ENCODE measurements around the gene DUSP11.
"Not testable (repeated sequence)": the region's sequence is repeated elsewhere in the genome, so short reads cannot be mapped to it uniquely, and the experiment has no call there.

The DUSP11 gene

GRCh38 chr2:73736855-73737779, 42.8 kb downstream of the DUSP11 start, which contains the start of gene TPRKB:
TPRKB (minus strand) TSS chr2:73737345; CDS start chr2:73734569, 2,776 bp downstream.
- Histone ChIP-seq H3K4me3 (ENCODE audit: low read length) (peak within 1 kb of the TSS; percentile 86), H3K36me3 (ENCODE audit: insufficient read depth, low read length) (peaks cover 19% of the 10 kb centered on the region), H3K4me1 (ENCODE audit: control insufficient read depth, insufficient read depth, low read length) (peaks cover 13% of the 10 kb centered on the region), H3K4me2 (ENCODE audit: low read length) (peak within 1 kb of the TSS; percentile 92), H3K9me3 (replicated peaks; ENCODE audit: low read length) (no peaks in the 10 kb centered on the region), H3K27me3 (ENCODE audit: control insufficient read depth, insufficient read depth, low read length) (no peaks in the 10 kb centered on the region), H3K9ac (ENCODE audit: low read depth, low read length) (peak within 1 kb of the TSS; percentile 85)

DNA sequence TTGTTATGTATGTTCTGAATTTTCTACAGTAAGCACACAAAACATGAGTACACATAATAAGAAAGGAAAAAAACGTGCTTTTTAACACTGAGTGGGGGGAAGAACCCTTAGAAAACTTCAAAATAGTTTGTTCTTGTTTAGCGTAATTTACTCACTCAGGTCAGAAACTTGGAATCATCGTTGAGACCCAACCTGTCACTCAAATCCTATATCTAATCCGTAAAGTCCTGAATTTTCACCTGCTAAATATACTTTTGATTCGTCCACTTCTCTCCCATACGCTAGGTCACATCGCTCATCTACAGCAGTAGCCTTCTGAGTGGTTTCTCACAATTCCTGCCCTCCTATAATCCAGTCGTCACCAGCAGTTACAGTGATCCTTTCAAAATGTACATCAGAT, 43.5 kb downstream of the DUSP11 start:
- peak overlapping the region; percentile 85 for H3K9ac ChIP-seq (ENCODE audit: low read depth, low read length)
- H3K4me1 ChIP-seq (ENCODE audit: control insufficient read depth, insufficient read depth, low read length), result peaks cover 13% of the 10 kb centered on the region
- H3K4me3 ChIP-seq (ENCODE audit: low read length), result peak overlapping the region; percentile 86
- H3K9me3 ChIP-seq (replicated peaks; ENCODE audit: low read length), result no peaks in the 10 kb centered on the region
- no peaks in the 10 kb centered on the region for H3K27me3 ChIP-seq (ENCODE audit: control insufficient read depth, insufficient read depth, low read length)
- H3K4me2 ChIP-seq (ENCODE audit: low read length), result peak overlapping the region; percentile 92
- H3K36me3 ChIP-seq (ENCODE audit: insufficient read depth, low read length), result peaks cover 17% of the 10 kb centered on the region

- Histone ChIP-seq H3K36me3 (ENCODE audit: insufficient read depth, low read length) (peaks cover 39% of the 10 kb centered on the region), H3K9ac (ENCODE audit: low read depth, low read length) (no peak overlapping the region), H3K4me2 (ENCODE audit: low read length) (no peak overlapping the region), H3K9me3 (replicated peaks; ENCODE audit: low read length) (no peaks in the 10 kb centered on the region), H3K4me3 (ENCODE audit: low read length) (no peak overlapping the region), H3K27me3 (ENCODE audit: control insufficient read depth, insufficient read depth, low read length) (no peaks in the 10 kb centered on the region), H3K4me1 (ENCODE audit: control insufficient read depth, insufficient read depth, low read length) (peaks cover 2% of the 10 kb centered on the region)
Observed at GRCh38 chr2:73730810-73731209, 49.1 kb downstream of the DUSP11 start.

- no peak overlapping the region for H3K9ac ChIP-seq (ENCODE audit: low read depth, low read length)
- no peaks in the 10 kb centered on the region for H3K4me1 ChIP-seq (ENCODE audit: control insufficient read depth, insufficient read depth, low read length)
- no peak overlapping the region for H3K4me2 ChIP-seq (ENCODE audit: low read length)
- H3K27me3 ChIP-seq (ENCODE audit: control insufficient read depth, insufficient read depth, low read length), result no peaks in the 10 kb centered on the region
- H3K9me3 ChIP-seq (replicated peaks; ENCODE audit: low read length), result no peaks in the 10 kb centered on the region
- no peak overlapping the region for H3K4me3 ChIP-seq (ENCODE audit: low read length)
- peaks cover 34% of the 10 kb centered on the region for H3K36me3 ChIP-seq (ENCODE audit: insufficient read depth, low read length)
Observed at GRCh38 chr2:73728711-73729110, 51.2 kb downstream of the DUSP11 start.

- Histone ChIP-seq H3K4me3 (ENCODE audit: low read length) (no peak overlapping the region), H3K9ac (ENCODE audit: low read depth, low read length) (no peak overlapping the region), H3K4me1 (ENCODE audit: control insufficient read depth, insufficient read depth, low read length) (no peaks in the 10 kb centered on the region), H3K9me3 (replicated peaks; ENCODE audit: low read length) (no peaks in the 10 kb centered on the region), H3K27me3 (ENCODE audit: control insufficient read depth, insufficient read depth, low read length) (no peaks in the 10 kb centered on the region), H3K36me3 (ENCODE audit: insufficient read depth, low read length) (peaks cover 29% of the 10 kb centered on the region), H3K4me2 (ENCODE audit: low read length) (no peak overlapping the region)
Observed at GRCh38 chr2:73728043-73728442, 51.9 kb downstream of the DUSP11 start.

DNA sequence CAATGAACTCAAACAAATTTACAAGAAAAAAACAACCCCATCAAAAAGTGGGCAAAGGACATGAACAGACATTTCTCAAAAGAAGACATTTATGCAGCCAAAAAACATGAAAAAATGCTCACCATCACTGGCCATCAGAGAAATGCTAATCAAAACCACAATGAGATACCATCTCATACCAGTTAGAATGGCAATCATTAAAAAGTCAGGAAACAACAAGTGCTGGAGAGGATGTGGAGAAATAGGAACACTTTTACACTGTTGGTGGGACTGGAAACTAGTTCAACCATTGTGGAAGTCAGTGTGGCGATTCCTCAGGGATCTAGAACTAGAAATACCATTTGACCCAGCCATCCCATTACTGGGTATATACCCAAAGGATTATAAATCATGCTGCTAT, 53.2 kb downstream of the DUSP11 start:
- not testable (repeated sequence) for H3K4me2 ChIP-seq (ENCODE audit: low read length); H3K9ac ChIP-seq (ENCODE audit: low read depth, low read length); H3K9me3 ChIP-seq (replicated peaks; ENCODE audit: low read length); H3K4me3 ChIP-seq (ENCODE audit: low read length); H3K4me1 ChIP-seq (ENCODE audit: control insufficient read depth, insufficient read depth, low read length); H3K27me3 ChIP-seq (ENCODE audit: control insufficient read depth, insufficient read depth, low read length)
- peaks cover 22% of the 10 kb centered on the region for H3K36me3 ChIP-seq (ENCODE audit: insufficient read depth, low read length)

- Histone ChIP-seq H3K4me3 (ENCODE audit: low read length) (no peak overlapping the region), H3K27me3 (ENCODE audit: control insufficient read depth, insufficient read depth, low read length) (no peaks in the 10 kb centered on the region), H3K9me3 (replicated peaks; ENCODE audit: low read length) (peaks cover 6% of the 10 kb centered on the region), H3K9ac (ENCODE audit: low read depth, low read length) (no peak overlapping the region), H3K4me1 (ENCODE audit: control insufficient read depth, insufficient read depth, low read length) (no peaks in the 10 kb centered on the region), H3K4me2 (ENCODE audit: low read length) (no peak overlapping the region), H3K36me3 (ENCODE audit: insufficient read depth, low read length) (no peaks in the 10 kb centered on the region)
Observed at GRCh38 chr2:73718851-73719621, 60.9 kb downstream of the DUSP11 start.

GRCh38 chr2:73718421-73718820, 61.5 kb downstream of the DUSP11 start:
- no peak overlapping the region for H3K4me2 ChIP-seq (ENCODE audit: low read length)
- no peak overlapping the region for H3K4me3 ChIP-seq (ENCODE audit: low read length)
- H3K9ac ChIP-seq (ENCODE audit: low read depth, low read length), result no peak overlapping the region
- H3K27me3 ChIP-seq (ENCODE audit: control insufficient read depth, insufficient read depth, low read length), result no peaks in the 10 kb centered on the region
- H3K9me3 ChIP-seq (replicated peaks; ENCODE audit: low read length), result peaks cover 6% of the 10 kb centered on the region
- no peaks in the 10 kb centered on the region for H3K4me1 ChIP-seq (ENCODE audit: control insufficient read depth, insufficient read depth, low read length)
- H3K36me3 ChIP-seq (ENCODE audit: insufficient read depth, low read length), result no peaks in the 10 kb centered on the region

DNA sequence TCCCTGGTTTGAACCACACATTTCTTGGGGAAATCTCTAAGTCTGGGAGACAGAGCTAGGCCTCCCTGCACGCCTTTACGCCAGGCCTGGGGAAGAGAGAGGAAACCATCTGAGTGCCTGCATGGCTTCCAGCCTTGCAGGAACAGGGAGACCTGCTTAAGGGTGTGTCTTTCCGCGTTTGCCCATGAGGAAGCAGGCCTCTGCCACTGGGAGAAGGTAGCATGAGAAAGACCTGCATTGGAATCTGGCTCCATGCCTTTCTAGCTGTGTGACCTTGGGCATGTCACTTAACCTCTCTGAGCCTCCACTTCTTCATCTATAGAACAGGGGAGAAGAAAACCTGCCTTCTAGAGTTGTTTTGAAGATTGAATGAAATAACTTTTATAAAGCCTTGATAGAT, 62.2 kb downstream of the DUSP11 start:
- H3K4me2 ChIP-seq (ENCODE audit: low read length); H3K4me3 ChIP-seq (ENCODE audit: low read length); H3K4me1 ChIP-seq (ENCODE audit: control insufficient read depth, insufficient read depth, low read length); H3K9me3 ChIP-seq (replicated peaks; ENCODE audit: low read length); H3K36me3 ChIP-seq (ENCODE audit: insufficient read depth, low read length); H3K9ac ChIP-seq (ENCODE audit: low read depth, low read length); H3K27me3 ChIP-seq (ENCODE audit: control insufficient read depth, insufficient read depth, low read length): not testable (repeated sequence)

- Histone ChIP-seq H3K9ac (ENCODE audit: low read depth, low read length) (no peak overlapping the region), H3K36me3 (ENCODE audit: insufficient read depth, low read length) (no peaks in the 10 kb centered on the region), H3K4me2 (ENCODE audit: low read length) (no peak overlapping the region), H3K9me3 (replicated peaks; ENCODE audit: low read length) (peaks cover 6% of the 10 kb centered on the region), H3K4me1 (ENCODE audit: control insufficient read depth, insufficient read depth, low read length) (no peaks in the 10 kb centered on the region), H3K27me3 (ENCODE audit: control insufficient read depth, insufficient read depth, low read length) (no peaks in the 10 kb centered on the region), H3K4me3 (ENCODE audit: low read length) (no peak overlapping the region)
Observed at GRCh38 chr2:73717251-73717606, 62.7 kb downstream of the DUSP11 start.

DNA sequence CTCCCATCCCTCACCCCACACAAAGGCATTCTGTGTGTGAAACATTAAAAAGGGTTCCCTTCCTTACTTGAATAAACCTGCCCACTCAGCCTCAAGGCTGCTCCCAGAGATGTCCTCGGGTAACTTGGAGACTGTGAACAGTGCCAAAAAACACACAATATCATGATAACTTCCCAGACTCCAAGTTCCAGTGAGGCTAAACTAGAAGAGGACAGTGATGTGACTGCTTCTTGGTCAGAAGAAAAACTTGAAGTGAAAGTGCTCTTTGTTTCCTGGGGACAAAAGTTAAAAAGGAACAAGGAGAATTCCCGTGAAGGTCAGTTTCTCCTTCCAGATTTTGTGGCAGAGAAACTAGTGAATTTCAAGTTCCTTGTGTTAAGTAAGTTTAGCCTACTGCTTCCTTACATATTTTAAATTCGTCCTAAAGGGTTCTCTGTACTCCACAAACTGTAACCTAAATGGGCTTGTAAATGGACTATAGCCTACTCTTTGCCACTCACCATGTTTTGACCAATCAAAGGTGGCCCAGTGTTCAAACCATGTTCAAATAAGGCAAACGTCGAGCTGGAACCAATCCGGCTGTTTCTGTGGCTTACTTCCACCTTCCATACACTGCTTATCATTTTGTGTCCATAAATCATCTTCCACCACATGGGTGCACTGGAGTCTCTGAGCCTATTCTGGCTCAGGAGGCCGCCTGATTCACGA, 63.2 kb downstream of the DUSP11 start:
- no peak overlapping the region for H3K9ac ChIP-seq (ENCODE audit: low read depth, low read length)
- no peaks in the 10 kb centered on the region for H3K36me3 ChIP-seq (ENCODE audit: insufficient read depth, low read length)
- H3K4me3 ChIP-seq (ENCODE audit: low read length), result no peak overlapping the region
- peaks cover 6% of the 10 kb centered on the region for H3K9me3 ChIP-seq (replicated peaks; ENCODE audit: low read length)
- H3K27me3 ChIP-seq (ENCODE audit: control insufficient read depth, insufficient read depth, low read length), result no peaks in the 10 kb centered on the region
- no peak overlapping the region for H3K4me2 ChIP-seq (ENCODE audit: low read length)
- no peaks in the 10 kb centered on the region for H3K4me1 ChIP-seq (ENCODE audit: control insufficient read depth, insufficient read depth, low read length)
